GM04504 (cell line): Measurements from ENCODE around the gene MARK4.
"Not testable (repeated sequence)": the region's sequence is repeated elsewhere in the genome, so short reads cannot be mapped to it uniquely, and the experiment has no call there.

Experiments
- DNase-seq: peaks from one replicate; pipeline ENCODE4 v3.0.0-alpha.2; 2012; ENCODE audit warnings: low read depth

The MARK4 gene

DNA sequence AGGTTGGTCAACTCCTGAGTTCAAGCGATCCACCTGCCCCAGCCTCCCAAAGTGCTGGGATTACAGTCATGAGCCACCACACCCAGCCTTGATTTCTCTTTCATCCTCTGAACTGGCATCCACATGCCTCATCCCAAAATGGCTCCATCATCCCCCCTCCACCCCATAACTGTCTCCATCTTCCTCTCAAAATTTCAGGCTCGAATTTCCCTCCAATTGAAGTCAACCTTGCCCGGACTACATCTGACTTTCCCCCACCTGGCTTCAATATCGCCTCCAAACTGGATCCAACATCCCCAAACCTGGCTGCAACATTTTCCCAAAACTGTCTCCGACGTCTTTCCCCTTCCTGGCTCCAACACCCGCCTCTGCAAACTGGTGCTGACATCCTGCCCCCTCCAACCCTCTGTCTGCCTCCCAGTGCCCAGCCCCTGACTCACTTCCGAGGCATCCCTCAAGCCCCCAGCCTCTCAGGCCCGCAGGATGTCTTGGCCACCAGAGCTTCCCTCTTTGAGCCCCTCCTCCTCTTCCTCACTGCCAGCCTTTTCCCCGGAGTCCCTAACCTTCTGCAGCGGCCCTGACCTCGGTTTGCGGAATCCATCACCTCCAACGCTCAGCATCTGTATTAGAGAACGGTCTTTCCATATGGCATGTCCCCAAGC, 6.8 kb upstream of the MARK4 start:
- no peak for DNase-seq

DNA sequence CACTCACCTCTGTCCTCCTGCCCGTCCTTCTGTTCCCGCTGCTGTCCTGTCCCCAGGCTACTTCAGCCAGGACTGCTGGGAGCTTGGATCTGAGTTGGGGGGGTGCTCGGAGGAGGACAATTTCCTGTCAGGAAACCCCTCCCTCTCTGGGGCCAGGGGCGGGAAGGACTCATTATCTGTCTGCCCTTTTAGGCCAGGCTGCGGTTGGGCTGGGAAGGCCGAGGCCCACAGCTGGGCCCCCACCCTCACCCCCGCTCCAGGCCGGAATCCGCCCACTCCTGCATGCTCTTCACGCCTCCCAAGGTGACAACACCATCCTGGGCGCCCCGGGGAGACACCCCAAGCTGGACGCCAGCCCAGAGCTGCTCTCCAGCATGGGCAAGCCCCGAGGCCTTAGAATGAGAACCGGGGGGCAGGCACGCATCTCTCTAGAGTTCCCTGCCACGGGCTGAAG, 5.7 kb upstream of the MARK4 start, which contains the start of gene EXOC3L2:
Gene EXOC3L2, minus strand, starts transcription at position 74 of the 454 bp plus-strand sequence. CDS start 6,362 bp downstream, outside the sequence.
- no peak for DNase-seq

DNA sequence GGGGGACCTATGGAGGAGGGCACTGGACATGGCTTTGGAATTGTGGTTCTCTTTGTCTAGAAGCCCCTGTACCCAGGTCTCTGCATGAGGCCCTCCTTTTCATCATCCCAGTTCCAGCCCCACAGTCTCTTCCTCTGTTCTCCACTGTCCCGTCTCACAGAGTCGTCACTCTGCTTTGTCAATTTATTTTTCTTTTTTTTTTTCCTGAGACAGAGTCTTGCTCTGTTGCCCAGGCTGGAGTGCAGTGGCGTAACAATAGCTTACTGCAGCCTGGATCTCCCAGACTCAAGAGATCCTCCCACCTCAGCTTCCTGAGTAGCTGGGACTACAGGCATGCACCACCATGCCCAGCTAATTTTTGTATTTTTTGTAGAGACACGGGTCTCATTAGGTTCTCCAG, 5.2 kb upstream of the MARK4 start:
- no peak for DNase-seq

DNA sequence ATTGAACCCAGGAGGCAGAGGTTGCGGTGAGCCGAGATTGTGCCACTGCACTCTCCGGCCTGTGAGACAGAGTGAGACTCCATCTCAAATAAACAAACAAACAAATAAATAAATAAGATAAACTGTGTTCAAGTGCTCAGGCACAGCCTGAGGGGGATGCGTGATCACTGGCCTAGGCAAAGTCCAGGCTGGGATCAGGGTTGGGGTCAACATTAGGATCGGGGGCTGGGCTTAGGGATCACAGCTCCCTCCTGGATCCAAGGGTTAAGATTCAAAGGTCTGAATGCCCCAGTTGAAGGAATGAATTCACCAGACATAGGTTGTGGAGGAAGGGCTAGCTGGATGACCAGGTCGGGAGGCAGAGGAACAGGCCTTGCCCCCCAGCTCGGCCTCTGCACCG, 3.9 kb upstream of the MARK4 start:
- no peak for DNase-seq

DNA sequence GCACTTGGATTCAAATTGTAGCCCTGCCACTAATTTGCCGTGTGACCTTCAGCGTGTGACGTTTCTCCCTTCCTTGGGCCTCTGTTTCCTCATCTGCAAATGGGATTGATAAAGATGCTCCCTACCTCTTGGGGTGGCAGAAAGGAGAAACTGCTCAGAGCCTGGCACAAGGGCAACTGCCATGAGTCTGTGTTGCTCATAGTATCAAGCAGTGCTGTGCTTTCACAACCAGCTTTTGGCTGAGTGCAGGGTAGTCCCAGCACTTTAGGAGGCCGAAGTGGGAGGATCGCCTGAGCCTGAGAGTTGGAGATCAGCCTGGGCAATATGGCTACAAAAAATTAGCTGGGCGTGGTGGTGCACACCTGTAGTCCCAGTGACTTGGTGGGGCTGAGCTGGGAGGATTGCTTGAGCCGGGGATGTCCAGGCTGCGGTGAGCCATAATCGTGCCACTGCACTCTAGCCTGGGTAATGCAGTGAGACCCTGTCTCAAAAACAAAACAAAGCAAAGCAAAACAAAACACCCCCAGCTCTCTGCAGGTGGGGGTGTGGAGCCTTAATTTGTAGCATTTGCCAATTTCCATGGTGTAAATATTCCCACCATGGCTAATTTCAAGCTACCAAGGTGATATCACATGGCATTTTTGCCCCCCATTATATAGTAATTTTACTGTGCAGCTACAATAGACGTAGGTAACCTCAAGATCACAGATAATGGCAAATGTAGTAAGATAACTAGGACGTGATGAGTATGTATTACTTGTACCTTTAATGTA, 1.6 kb upstream of the MARK4 start:
- no peak for DNase-seq

DNA sequence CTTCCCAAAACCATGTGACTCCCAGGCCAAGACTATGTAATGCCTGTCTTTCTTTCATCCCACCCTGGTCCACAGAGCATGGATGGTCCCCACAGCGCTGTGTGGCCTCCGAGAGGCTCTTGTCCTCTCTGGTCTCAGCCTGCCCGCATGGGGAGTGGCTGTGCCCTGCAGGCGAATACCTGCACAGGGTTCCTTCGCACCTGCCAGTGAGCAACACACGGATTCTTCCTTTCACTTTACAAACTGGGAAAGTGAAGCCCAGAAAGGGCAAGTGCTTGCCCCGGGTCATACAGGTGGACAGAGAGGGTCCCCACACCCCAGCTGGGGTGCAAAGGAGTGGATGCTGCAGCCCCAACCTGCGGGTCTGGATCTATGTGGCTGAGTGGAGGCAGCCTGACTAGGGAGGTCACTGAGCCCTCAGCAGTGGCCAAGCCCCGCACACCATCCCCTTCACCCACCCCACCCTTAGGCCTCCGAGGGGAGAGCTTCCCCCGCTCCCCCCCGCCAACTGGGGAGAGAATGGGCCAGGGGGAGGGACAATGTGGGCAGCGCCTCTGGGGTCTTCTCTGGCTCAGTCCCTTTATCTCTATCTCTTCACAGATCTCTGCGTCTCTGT, 747 bp upstream of the MARK4 start:
- DNase-seq = no peak

DNA sequence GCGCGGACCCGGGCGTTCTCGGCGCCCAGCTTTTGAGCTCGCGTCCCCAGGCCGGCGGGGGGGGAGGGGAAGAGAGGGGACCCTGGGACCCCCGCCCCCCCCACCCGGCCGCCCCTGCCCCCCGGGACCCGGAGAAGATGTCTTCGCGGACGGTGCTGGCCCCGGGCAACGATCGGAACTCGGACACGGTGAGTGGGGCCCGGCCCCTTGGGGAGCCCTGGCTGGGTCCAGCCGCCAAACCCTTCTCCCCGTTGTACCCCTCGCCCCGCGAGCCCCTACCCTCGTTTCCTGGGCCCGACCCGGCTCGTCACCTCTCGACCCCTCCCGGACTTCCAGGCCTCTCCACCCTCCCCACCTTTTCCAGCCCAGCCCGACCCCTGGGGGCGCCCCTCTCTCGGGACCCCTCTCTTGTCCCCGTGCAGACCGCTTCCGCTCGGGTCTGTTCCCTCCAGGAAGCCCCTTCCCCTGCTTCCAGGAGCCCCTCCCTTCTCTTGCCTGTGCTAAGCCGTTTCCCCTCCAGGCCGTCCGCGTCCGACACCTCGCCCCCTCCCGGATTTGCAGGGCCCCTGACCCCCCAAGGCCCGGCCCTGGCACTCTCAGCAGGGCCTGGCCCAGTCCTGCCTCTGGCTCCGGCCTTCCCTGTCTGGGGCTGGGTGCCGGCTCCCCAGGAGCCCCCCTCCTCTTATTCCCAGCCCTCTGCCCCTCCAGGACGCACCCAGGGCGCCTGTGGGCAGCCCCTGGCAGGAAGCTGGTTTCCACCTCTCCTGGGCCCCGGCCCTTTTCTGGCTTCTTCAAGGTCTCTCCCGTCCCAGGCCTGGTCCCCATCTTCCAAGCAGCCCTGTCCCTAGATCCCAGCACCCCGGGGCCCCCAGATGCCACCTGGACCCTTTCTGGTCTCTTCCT, 632 bp downstream of the MARK4 start:
- no peak for DNase-seq

DNA sequence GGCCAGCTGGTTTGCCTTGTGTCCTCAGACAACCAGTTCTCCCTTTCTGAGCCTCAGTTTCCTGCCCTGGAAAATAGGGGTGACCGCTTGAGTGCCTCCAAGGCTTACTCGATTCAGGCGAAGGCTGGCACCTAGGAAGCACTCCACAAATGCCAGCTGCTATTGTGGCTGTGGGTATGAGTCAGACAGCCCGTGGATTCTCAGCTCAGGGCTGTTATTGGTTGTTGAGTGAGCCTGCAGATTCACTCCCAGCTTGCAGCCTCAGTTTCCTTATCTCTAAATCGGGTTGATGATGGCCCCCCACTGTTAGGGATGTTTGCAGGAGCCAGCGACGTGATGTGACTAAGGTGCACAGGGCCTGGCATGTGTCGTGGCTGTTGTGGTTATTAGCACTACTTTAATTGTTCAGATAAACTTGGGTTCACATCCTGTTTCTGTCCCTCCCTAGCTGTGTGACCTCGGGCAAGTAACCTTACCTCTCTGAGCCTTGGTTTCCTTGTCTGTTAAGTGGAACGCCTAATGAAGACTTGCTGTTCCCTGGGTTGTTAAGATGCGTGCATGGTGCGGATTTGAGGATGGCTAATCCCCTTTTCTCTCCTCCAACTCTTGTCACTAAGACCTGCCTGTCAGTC, 2.4 kb downstream of the MARK4 start:
- DNase-seq = no peak

DNA sequence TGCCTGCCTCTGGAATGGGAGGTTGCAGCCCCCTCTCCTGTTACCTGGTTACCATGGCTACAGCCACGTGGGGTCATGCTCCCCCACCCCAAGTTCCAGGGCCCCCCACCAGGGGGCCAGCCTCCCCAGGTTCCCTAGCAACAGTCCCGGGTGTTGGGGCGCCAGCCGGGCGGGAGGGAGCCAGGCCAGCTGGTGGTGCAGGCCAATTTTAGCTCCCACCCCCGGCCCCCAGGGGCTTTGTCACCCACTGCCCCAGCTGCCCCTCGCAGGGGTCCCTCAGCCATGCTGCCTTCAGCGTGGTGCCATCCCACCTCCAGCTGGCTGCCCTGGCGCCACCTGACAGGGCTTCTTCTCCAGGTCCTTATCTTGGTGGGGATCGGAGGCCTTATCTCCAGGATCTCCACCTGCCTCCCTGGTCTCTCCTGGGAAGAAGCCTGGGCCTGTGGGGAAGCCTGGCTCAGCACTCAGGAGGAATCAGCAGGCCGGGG, 3.0 kb downstream of the MARK4 start:
- no peak for DNase-seq

DNA sequence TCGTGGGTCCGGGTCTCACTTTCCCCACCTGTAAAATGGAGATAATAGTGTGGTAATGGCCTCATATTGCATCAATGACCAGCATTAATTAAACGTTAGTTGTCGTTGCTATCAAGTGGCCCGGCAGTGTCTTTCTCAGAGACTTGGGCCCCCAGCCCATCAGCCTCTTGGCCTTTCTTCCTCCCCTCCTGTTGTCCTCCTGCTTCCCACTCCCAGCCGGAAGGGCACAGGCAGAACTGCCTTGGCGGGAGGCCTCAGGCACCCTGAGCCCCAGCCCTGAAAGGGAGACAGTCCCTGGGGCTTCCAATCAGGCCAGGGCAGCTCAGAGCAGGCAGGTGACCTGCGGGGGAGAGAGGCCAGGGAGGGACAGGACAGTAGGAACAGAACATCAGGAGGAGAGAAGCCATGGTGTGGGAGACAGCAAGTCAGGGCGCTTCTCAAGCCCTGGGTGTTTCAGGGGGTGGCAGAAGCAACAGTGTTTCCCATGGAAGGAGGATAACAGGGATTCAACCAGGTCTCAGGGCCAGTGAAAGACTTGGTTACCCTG, 4.6 kb downstream of the MARK4 start:
- no peak for DNase-seq

DNA sequence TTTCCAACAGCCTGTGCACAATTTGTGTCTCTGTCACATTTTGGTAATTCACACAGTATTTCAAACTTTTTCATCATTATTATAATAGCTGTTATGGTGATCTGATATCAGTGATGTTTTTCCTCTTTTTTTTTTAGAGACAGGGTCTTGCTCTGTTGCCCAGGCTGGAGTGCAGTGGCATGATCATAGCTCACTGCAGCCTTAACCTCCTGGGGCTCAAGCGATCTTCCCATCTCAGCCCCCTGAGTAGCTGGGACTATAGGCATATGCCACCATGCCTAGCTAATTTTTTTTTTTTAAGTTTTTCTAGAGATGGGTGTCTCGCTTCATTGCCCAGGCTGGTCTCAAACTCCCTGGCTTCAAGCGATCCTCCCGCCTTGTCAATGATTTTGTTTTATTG, 5.8 kb downstream of the MARK4 start:
- no peak for DNase-seq

DNA sequence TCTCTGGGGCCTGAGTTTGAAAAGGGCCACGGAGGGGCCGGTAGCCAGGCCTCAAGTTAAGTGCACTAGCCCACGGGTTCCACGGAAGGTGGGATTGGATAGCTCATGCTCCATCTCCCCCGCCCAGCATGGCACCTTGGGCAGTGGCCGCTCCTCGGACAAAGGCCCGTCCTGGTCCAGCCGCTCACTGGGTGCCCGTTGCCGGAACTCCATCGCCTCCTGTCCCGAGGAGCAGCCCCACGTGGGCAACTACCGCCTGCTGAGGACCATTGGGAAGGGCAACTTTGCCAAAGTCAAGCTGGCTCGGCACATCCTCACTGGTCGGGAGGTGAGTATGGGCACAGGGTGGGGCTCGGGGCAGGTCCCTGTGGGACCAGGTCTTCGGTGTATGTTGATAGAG, 7.8 kb downstream of the MARK4 start:
- no peak for DNase-seq

DNA sequence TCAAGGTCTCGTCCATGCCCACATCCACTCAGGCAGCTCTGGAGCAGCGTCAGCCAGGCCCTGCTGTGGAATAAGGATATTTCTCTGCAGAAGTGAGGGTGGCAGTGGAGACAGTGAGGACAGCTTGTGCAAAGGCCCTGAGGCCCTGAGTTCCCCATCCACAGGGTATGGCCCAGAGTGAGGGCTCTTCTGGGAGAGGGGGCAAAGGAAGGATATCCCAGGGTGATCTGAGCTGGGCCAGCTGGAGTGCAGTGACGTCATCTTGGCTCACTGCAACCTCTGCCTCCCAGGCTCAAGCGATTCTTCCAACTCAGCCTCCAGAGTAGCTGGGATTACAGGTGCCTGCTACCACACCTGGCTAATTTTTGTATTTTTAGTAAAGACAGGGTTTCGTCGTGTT, 11.5 kb downstream of the MARK4 start:
- DNase-seq = no peak

DNA sequence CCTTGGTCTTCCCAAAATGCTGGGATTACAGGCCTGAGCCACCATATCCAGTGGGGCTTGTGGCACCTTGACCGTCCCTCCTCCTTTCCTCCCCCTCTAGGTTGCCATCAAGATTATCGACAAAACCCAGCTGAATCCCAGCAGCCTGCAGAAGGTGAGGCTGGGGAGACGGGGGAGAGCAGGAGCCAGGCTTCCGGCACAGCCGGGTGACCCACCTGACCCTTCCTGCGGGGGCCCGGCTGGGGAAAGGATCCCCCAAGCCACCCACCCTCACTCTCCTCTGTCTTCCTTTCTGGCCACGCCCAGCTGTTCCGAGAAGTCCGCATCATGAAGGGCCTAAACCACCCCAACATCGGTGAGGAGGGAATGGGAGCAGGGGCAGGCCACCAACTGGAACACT, 11.9 kb downstream of the MARK4 start:
- DNase-seq = no peak

DNA sequence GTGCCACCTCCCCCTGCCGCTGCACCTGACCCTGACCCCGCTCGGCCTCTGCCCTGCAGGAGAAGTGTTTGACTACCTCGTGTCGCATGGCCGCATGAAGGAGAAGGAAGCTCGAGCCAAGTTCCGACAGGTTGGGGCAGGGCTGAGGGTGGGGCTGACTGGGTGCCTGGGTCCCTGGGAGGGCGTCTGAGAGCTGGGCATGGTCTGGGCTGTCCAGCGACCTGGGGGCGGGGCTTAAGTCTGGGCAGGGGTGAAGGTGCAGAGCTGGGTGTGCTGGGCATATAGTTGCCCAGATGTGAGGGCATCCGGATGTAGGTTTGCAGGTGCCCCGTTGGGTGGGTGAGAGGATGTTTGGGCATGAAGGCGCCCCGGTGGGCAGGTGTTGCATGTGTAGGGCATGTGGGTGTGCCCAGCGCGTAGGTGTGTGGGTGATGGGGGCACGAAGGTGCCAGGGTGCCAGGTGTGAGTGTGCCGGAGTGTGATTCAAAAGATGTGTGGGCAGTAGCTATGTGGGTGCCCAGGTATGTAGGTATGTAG, 13.8 kb downstream of the MARK4 start:
- no peak for DNase-seq

DNA sequence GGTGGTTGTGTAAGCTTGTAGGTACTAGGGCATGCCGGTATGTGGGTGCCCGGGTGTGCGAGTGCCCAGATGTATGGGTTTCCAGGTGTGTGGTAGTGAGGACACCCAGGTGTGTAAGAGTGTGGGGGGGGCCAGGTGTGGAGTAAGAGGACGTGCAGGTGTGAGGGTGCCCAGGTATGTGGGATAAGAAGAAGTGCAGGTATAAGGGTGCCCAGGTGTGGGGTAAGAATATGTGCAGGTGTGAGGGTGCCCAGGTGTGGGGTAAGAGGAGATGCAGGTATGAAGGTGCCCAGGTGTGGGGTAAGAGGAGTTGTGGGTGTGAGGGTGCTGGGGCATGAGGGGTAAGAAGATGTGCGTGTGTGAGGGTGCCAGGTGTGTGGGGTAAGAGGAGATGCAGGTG, 14.3 kb downstream of the MARK4 start:
- DNase-seq = no peak

DNA sequence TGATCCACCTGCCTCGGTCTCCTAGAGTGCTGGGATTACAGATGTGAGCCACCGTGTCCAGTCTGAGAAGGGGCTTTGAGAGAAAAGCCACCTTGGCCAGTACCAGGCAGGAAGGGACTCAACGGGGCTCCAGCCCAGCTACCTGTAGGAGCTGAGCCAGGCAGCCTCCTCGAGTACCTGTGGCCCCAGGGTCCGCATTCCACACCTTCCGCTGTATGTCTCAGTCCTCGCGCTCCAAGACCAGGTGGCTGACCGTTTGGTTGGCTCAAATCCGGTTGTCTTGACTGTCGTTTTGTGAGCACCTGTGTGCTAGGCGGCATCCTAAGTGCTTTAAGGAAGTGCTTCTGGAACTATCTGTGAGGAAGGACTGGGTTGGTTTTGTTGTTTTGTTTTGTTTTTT, 16.2 kb downstream of the MARK4 start:
- DNase-seq = no peak

DNA sequence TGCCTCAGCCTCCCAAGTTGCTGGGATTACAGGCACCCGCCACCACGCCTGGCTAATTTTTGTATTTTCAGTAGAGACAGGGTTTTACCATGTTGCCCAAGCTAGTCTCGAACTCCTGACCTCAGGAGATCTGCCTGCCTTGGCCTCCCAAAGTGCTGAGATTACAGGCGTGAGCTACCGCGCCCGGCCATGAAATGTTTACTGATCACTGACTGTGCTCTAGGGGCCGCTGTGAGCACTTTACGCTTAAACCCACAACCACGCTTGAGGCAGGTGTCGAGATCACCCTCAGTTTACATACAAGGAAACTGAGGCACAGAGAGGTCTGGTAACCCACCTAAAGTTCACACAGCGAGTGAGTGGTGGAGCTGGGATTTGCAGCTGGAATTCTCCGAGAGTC, 18.9 kb downstream of the MARK4 start:
- DNase-seq = not testable (repeated sequence)

DNA sequence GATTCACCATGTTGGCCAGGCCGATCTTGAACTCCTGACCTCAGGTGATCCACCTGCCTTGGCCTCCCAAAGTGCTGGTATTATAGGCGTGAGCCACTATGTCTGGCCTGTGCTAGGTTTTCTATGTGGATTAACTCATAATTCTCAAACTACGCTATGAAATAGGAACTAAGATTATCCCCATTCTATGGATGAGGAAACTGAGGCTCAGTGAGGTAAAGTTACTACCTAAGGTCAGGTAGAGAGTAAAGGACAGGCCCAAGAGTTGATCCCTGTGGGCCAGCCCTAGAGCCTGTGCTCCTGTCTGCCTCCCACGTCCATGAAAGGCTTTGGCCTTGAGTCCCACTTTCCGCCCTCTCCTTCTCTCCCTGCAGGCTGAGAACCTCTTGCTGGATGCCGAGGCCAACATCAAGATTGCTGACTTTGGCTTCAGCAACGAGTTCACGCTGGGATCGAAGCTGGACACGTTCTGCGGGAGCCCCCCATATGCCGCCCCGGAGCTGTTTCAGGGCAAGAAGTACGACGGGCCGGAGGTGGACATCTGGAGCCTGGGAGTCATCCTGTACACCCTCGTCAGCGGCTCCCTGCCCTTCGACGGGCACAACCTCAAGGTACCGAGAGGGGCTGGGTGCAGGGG, 20.1 kb downstream of the MARK4 start:
- DNase-seq = no peak

DNA sequence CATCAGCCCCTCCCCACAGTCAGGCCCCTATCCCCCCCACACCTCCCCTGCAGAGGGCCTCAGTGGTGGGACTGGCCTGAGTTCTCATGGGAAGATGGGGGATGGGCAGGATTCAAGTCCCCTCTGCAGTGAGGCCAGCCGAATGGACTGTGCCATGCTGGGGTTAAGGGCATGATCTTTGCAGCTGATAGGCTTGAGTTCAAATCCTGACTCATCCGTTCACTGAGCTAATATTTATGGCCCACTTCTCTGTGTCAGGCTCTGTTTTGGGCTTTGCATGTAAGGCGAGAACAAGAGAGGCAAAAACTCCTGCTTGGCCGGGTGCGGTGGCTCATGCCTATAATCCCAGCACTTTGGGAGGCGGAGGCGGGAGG, 20.7 kb downstream of the MARK4 start:
- no peak for DNase-seq

DNA sequence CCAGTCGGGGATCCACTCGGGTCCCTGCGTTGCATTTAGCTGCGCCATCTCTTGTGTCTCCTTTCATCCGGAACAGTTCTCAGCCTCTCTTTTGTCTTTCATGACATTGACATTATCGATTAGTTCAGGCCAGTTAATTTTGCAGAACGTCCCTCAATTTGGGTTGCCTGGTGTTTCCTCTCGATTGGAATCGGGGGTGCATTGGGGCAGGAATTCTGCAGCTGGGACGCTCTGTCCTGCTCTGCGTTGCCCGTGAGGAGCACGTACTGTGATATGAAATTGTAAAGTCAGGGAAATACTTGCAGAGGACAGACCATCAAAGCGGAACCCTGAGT, 22.4 kb downstream of the MARK4 start:
- DNase-seq = no peak
